Urothelium cell line (cell line): ENCODE measurements around the gene NAV2.
A peak's percentile ranks its signal among the peaks of the same experiment; 100 is the strongest.

Experiments
- DNase-seq: peaks from one replicate; pipeline ENCODE4 v3.0.0; 2011; ENCODE audit warnings: low spot score, mixed read lengths
- FAIRE-seq: peaks from 2 replicates; lab custom pipeline; 2011; peaks lifted over from hg19 to GRCh38; lab: Jason Lieb, UNC

The NAV2 gene

GRCh38 chr11:19683862-19684491 lies 28.7 kb upstream of the NAV2 start:
- no peak for DNase-seq
- FAIRE-seq, result no peak

DNA sequence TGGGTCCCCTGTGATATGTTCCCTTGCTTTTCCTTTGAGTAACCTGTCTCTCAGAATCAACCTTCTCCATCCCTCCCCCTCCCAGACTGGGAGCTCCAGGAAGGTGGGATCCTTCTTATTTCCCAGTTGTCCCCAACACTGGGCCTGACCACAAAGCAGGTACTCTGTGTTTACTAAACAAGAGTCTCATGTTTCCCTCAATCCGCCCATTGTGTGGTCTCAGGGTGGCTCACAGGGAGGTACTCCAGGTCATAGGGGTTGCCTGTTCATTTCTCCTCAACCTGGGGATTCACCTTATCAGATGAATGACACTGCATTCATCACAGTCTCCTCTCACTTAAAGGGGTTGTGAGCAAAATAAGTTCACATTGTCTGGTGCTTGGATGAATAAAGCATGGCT lies 26.4 kb upstream of the NAV2 start:
- FAIRE-seq (no peak), DNase-seq (no peak)

- FAIRE-seq, result no peak
- DNase-seq, result no peak
Observed at GRCh38 chr11:19687392-19687791, 25.2 kb upstream of the NAV2 start.

GRCh38 chr11:19689281-19690000 lies 23.2 kb upstream of the NAV2 start:
- FAIRE-seq (no peak), DNase-seq (no peak)

DNA sequence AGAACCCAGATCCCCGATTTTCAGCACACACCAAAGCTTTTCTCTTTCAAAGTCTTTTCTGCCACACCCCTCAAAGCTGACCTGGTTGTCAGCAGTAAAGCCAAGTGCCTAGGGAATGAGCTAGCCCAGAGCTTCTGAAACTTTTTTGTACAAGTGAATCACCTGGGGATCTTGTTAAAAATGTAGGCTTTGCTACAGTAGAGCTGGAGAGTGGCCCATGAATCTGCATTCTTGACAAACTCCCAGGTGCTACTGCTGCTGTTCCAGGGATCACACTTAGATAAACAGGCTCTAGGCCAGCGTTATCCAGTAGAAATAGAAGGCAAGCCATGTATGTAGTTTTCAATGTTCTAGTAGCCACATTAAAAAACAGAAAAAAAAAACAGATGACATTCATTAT lies 21.8 kb upstream of the NAV2 start:
- no peak for DNase-seq
- FAIRE-seq, result no peak

DNA sequence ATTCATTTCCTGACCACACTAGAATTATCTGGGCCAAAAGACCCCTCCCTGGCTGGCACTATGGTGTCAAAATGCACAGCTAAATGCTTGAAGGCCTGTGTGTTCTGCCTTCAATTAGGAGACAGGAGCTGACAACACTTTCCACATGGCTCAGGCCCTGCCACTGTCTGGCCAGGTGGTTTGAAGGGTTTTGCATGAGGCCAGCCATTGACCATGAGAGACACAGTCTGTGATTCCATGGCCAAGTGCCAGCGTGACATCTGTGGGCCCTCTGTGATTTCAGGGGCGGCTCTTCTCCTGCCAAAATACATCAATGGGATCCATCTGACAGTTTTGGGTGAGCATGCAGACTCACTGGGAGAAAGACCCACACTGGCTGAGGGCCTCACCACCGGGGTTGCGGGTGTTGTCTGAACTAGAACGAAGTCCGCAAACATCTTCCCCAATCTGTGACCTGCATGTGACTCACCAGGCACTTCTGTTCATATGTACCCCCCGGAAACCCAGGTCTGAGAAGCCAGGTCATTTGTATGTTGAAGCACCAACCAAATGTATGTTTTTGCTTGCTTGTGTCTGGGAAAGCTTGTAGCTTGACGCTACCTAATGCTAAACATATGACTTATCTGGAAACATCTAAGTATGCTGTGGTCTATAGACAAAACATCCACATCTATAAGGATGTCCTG lies 20.7 kb upstream of the NAV2 start:
- FAIRE-seq, result no peak
- DNase-seq, result no peak

- DNase-seq (no peak), FAIRE-seq (no peak)
Observed at GRCh38 chr11:19693146-19693545, 19.5 kb upstream of the NAV2 start.

DNA sequence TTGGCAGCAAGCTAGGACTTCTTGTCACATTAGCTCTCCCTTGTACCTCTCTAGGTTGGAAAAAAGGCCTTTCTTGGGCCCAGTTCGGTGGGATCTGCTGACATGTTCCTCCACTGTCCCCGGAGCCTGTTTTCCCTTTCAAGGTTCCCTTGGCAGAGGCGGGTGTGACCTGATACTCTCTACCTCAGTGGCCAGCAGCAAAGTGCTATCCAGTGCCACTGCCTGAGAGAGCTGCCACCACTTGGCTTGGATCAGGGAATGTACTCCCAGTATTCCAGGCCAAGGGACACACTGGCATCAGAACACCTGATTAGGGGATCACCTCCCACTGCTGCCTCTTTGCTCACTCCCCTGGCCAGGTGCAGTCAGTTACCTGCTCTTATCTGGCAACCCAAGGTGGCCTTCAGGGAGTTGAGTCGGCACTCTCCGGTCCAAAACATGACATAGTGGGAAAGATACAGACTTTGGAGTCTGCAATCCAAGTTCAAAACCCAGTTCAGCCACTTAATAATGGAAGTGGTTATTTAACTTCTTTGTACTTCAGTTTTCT lies 17.8 kb upstream of the NAV2 start:
- FAIRE-seq (no peak), DNase-seq (no peak)

GRCh38 chr11:19696073-19696472 lies 16.6 kb upstream of the NAV2 start:
- no peak for FAIRE-seq
- DNase-seq, result no peak

GRCh38 chr11:19696904-19697303 lies 15.7 kb upstream of the NAV2 start:
- no peak for DNase-seq
- no peak for FAIRE-seq

DNA sequence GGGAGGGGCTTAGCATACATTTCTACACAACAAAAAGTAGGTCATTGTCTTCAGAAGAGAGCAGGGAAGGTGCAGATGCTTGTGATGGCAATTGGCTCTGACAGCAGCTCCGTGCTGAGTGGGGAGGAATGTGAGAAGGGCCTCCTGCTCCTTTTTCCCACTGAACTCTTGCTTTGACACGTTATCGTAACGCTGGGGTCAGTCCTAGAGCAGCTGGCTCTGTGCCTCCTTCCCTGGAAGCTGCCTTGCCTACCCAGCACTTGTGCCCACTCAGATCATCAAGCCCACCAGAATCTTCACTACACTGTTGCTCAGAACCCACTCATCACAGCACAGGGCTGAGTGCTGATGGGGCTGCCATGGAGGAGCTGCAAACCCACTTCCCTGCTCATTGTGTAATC lies 14.9 kb upstream of the NAV2 start:
- FAIRE-seq (no peak), DNase-seq (no peak)

DNA sequence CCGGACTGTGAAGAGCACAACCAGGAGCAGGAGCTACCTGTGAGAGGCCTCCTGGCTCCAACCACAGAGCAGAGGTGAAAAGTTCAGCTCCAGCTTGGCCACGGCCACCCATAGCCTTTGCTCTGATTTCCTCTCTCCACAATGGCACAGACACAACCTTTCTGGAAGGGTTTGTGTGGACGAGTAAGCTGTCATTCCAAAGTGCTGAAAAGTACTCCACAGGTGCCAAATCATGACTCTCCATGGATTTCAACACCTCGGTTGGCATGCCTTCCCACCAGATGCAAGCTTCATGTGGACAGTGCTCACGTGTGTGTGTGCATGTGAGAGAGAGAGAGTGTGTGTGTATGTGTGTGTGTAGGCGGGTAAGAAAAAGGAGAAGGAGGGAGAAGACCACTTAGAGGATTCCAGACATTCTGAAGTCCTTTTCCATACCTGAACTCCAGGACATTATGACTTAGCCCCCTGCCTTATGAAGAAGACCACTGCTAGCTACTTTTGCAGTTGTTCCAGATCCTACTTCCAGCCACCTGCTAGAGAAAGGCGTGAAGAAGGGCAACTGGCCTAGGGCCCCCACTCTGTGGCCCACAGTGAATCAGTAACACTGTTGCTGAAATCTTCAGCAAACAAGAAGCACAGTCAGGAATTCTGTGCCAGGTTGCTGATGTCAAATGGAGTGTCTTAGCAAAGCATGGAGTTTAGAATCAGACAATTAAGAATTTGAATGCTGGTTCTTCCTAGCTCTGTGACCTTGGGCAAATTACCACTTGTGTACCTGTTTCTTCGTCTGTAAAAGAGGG lies 13.9 kb upstream of the NAV2 start:
- DNase-seq (no peak), FAIRE-seq (no peak)

DNA sequence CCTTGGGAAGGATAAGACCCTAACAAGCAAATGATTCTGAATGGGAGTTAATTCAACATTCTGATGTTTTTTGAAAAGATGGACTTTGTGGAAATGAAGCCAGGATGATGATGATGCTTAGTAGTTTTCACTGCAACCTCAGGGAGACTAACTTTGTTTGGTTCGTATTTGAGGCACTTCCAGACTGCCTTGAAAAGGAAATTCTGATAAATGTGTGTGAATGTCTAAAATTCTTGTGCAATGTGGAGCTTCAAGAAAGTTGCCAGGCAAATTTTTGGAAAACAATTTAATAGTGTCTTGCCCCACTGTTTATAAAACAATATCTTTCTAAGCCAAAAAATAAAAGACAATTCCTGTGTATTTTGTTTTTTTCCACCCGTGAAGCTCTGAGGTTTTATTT lies 11.2 kb upstream of the NAV2 start:
- FAIRE-seq, result no peak

GRCh38 chr11:19702620-19703019 lies 10.0 kb upstream of the NAV2 start:
- no peak for FAIRE-seq

More for the DNA sequence above, 11.2 kb upstream of the NAV2 start:
- no peak for DNase-seq

GRCh38 chr11:19703211-19703610 lies 9.4 kb upstream of the NAV2 start:
- no peak for FAIRE-seq
- DNase-seq, result no peak

More at GRCh38 chr11:19702620-19703019, 10.0 kb upstream of the NAV2 start:
- no peak for DNase-seq

GRCh38 chr11:19704213-19704612 lies 8.4 kb upstream of the NAV2 start:
- DNase-seq (no peak), FAIRE-seq (no peak)

GRCh38 chr11:19705936-19706335 lies 6.7 kb upstream of the NAV2 start:
- no peak for FAIRE-seq

GRCh38 chr11:19711911-19712280 lies 741 bp upstream of the NAV2 start:
- FAIRE-seq (no peak), DNase-seq (peak; percentile 27)

More at GRCh38 chr11:19705936-19706335, 6.7 kb upstream of the NAV2 start:
- DNase-seq, result no peak

DNA sequence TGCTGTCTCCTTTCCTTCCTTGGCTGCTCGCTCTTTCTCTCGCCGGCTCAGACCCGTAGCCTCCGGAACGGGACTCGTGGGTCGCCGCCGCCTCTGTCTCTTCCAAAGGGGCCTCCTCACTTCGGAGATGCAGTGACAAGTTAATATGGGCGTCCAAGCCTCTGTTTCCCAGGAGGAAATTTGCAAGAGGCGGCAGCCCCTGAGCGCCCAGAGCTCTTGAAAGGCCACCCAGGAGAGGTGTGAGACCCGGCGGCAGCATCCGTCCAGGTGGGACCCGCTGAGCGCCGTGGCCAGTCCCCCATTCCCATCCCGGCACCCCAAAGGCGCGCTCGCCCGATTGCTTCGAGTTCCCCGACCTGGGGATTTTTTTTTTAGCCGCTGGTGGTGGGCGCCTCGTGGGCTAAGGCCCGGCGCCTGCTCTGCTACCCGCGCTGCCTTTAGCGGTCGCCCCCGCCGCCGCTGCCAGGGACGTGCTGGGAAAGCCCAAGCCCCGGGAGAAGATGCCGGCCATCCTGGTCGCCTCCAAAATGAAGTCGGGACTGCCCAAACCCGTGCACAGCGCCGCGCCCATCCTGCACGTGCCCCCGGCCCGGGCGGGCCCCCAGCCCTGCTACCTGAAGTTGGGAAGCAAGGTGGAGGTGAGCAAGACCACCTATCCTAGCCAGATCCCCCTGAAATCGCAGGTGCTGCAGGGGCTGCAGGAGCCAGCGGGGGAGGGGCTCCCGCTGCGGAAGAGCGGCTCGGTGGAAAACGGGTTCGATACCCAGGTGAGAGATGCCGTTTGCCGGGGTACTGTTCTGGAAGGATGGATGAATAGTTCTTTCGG lies 772 bp downstream of the NAV2 start:
- DNase-seq (no peak), FAIRE-seq (no peak)

- DNase-seq (peak; percentile 29), FAIRE-seq (no peak)
Observed at GRCh38 chr11:19714022-19714386, 1.4 kb downstream of the NAV2 start.
